Measurements from ENCODE around the gene FBXL7. TPM values are rescaled to one million over a fixed set of nuclear protein-coding genes. Genes with fewer than 3 reads are reported as not detected.

FBXL7 gene
- total RNA-seq, 4 donors from 2014 or later = 6.5 to 37.0 (median 19.7) TPM

GRCh38 chr5:15933259-15934207 is 433.6 kb downstream of the FBXL7 start:
- DNase-seq = peak in 1 of 2 donors; percentile 37
- Histone ChIP-seq H3K4me3 (no peak overlapping the region), H3K27me3 (no peaks in the 10 kb centered on the region), H3K9me3 (no peaks in the 10 kb centered on the region), H3K36me3 (no peaks in the 10 kb centered on the region), H3K27ac (no peak overlapping the region), H3K4me1 (no peaks in the 10 kb centered on the region)
- intact Hi-C loops (cut with DNase I; ENCODE audit: low total_unique reads) = no loop called here
- TF ChIP-seq, protein P1, sequence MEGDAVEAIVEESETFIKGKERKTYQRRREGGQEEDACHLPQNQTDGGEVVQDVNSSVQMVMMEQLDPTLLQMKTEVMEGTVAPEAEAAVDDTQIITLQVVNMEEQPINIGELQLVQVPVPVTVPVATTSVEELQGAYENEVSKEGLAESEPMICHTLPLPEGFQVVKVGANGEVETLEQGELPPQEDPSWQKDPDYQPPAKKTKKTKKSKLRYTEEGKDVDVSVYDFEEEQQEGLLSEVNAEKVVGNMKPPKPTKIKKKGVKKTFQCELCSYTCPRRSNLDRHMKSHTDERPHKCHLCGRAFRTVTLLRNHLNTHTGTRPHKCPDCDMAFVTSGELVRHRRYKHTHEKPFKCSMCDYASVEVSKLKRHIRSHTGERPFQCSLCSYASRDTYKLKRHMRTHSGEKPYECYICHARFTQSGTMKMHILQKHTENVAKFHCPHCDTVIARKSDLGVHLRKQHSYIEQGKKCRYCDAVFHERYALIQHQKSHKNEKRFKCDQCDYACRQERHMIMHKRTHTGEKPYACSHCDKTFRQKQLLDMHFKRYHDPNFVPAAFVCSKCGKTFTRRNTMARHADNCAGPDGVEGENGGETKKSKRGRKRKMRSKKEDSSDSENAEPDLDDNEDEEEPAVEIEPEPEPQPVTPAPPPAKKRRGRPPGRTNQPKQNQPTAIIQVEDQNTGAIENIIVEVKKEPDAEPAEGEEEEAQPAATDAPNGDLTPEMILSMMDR (IDR thresholded peaks at IDR 0.05) = no peak
- no peak for TF ChIP-seq POLR2A (IDR thresholded peaks at IDR 0.05)

- DNase-seq = no peak
- H3K9me3 ChIP-seq = no peaks in the 10 kb centered on the region
- no peak overlapping the region for H3K4me3 ChIP-seq
- H3K36me3 ChIP-seq = no peaks in the 10 kb centered on the region
- intact Hi-C loops (cut with DNase I; ENCODE audit: low total_unique reads) = no loop called here
- no peak overlapping the region for H3K27ac ChIP-seq
- no peaks in the 10 kb centered on the region for H3K27me3 ChIP-seq
- TF ChIP-seq, protein P1 (IDR thresholded peaks at IDR 0.05) = no peak
- TF ChIP-seq POLR2A (IDR thresholded peaks at IDR 0.05) = no peak
- H3K4me1 ChIP-seq = no peaks in the 10 kb centered on the region
Measured at GRCh38 chr5:15936505-15937245, 436.7 kb downstream of the FBXL7 start.

- Histone ChIP-seq H3K27ac (no peak overlapping the region), H3K27me3 (no peaks in the 10 kb centered on the region), H3K36me3 (no peaks in the 10 kb centered on the region), H3K9me3 (no peaks in the 10 kb centered on the region), H3K4me3 (no peak overlapping the region), H3K4me1 (no peaks in the 10 kb centered on the region)
- DNase-seq = no peak
- TF ChIP-seq POLR2A (IDR thresholded peaks at IDR 0.05) = no peak
- TF ChIP-seq, protein P1 (IDR thresholded peaks at IDR 0.05) = no peak
- intact Hi-C loops (cut with DNase I; ENCODE audit: low total_unique reads) = no loop called here
Measured at GRCh38 chr5:15937708-15938107, 437.7 kb downstream of the FBXL7 start.

GRCh38 chr5:15938186-15938585 is 438.2 kb downstream of the FBXL7 start:
- DNase-seq = no peak
- intact Hi-C loops (cut with DNase I; ENCODE audit: low total_unique reads) = no loop called here
- Histone ChIP-seq H3K36me3 (no peaks in the 10 kb centered on the region), H3K4me3 (no peak overlapping the region), H3K27ac (no peak overlapping the region), H3K27me3 (no peaks in the 10 kb centered on the region), H3K4me1 (no peaks in the 10 kb centered on the region), H3K9me3 (no peaks in the 10 kb centered on the region)
- TF ChIP-seq, protein P1 (IDR thresholded peaks at IDR 0.05) = no peak
- no peak for TF ChIP-seq POLR2A (IDR thresholded peaks at IDR 0.05)

DNA sequence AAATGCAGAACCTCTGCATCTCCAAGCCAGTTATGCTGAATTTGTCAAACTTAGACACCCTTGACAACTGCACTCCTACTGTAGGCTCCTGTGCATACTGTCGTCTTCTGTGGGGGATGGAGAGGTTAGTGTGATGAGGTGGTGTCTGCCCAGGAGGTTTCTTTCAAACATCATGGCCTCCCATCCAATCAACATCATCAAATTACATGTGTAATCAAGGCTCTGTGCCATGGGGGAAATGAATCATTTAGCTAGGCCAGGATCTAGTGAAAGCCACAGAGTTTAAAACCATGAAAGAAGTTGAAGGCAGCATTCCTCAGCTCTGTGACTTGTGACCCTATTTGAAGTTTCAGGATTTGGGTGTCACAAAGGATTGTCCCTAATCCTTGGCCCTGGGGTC is 439.0 kb downstream of the FBXL7 start:
- DNase-seq = no peak
- Histone ChIP-seq H3K4me1 (no peaks in the 10 kb centered on the region), H3K27me3 (no peaks in the 10 kb centered on the region), H3K9me3 (no peaks in the 10 kb centered on the region), H3K36me3 (no peaks in the 10 kb centered on the region), H3K4me3 (no peak overlapping the region), H3K27ac (no peak overlapping the region)
- intact Hi-C loops (cut with DNase I; ENCODE audit: low total_unique reads) = no loop called here
- TF ChIP-seq, protein P1 (IDR thresholded peaks at IDR 0.05) = no peak
- no peak for TF ChIP-seq POLR2A (IDR thresholded peaks at IDR 0.05)
